Measurements from ENCODE around the gene MAIP1.
A peak's percentile ranks its signal among the peaks of the same experiment; 100 is the strongest.
"Not testable (repeated sequence)": the region's sequence is repeated elsewhere in the genome, so short reads cannot be mapped to it uniquely, and the experiment has no call there.

MAIP1 gene, protein sequence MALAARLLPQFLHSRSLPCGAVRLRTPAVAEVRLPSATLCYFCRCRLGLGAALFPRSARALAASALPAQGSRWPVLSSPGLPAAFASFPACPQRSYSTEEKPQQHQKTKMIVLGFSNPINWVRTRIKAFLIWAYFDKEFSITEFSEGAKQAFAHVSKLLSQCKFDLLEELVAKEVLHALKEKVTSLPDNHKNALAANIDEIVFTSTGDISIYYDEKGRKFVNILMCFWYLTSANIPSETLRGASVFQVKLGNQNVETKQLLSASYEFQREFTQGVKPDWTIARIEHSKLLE

DNA sequence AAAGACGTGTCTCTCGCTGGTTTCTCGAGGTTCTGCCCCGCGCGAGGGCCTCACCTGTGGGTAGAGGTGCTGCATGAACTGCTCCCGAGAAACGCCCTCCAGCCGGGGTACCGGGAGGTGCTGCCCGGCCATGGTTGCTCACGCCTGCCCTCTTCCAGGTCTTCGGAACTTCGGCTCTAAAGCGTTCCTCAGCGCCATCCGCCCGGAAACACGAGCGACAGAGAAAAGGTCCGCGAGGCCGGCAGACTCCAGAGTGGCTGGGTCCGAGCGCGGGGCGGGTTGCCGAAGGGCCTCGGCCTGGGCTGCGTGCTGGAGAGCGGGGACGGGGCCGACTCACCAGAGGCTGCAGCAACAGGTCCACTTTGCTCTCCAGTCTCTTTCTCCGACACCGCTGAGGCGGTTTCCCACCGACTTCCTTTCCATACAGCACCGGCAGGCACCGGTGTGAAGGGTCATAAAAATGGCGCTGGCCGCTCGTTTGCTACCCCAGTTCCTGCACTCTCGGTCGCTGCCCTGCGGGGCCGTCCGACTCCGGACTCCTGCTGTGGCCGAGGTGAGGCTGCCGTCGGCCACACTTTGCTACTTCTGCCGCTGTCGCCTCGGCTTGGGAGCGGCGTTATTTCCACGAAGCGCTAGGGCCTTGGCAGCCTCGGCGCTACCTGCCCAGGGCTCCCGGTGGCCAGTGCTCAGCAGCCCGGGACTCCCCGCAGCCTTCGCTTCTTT lies at the start of gene MAIP1, which contains the start of gene TYW5:
TSS of gene MAIP1 (plus strand) at position 244 of the 723 bp plus-strand sequence. CDS start at position 461, 217 bp downstream.
TSS of gene TYW5 (minus strand) at position 153 of the 723 bp plus-strand sequence. CDS start at position 132, 21 bp downstream.
- DNase-seq, result peak; percentile 85

DNA sequence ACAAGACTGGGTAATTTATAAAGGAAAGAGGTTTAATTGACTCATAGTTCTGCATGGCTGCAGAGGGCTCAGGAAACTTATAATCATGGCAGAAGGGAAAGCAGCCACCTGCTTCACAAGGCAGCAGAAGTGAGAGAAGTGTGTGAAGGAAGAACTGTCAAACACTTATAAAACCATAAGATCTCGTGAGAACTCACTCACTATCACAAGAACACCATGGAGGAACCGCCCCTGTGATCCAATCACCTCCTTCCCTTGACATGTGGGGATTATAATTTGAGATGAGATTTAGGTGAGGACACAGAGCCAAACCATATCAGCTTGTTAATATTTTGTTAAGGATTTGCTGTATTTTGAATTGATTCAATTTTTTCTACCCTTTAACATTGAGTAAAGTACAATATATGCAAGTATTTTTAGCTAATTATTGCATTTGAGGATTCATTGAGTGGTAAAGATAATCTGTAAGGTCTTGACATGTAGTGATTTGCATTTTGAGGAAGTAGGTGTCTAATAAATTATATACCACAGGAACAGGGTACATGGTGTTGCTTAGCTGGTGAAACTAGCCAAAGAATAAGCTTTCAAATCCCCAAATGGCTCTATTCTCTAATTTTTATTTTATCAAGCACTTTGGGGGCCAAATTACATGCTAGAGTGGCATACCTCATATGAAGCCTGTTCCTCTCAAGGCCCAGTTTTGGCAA lies 48.2 kb upstream of the MAIP1 start:
- no peak for DNase-seq

DNA sequence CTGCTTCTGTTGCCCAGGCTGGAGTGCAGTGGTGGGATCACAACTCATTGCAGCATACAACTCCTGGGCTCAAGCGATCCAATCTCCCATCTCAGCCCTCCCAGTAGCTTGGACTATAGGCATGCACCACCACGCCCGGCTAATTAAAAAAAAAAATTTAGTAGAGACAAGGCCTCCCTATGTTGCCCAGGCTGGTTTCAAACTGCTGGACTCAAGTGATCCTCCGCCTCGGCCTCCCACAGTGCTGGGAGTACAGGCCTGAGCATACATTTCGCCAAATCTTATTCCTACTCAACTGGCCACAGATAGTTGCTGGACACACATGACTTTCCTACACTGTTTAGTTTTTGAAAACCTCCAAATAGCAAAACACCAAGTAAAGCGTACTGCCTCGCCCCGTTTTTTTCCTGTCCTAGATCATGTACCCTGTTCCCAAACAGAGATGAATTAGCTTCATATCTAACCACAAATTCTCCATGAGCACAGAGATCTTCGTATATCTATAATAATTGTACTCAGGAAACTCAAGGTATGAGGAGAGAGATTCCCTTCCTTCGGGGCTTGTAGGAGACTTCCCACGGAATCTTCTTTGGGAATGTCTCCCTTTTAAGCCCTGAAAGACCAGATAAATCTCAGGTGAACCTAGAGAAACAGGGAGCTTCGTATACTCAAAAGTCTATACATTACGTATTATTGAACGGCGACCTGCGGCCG lies 44.9 kb upstream of the MAIP1 start:
- DNase-seq, result no peak

GRCh38 chr2:199911052-199911876 lies 44.1 kb upstream of the MAIP1 start, which contains the start of gene C2orf69:
TSS of gene C2orf69 (plus strand) at chr2:199911293. CDS start at chr2:199911439, 146 bp downstream.
- DNase-seq, result peak; percentile 91

DNA sequence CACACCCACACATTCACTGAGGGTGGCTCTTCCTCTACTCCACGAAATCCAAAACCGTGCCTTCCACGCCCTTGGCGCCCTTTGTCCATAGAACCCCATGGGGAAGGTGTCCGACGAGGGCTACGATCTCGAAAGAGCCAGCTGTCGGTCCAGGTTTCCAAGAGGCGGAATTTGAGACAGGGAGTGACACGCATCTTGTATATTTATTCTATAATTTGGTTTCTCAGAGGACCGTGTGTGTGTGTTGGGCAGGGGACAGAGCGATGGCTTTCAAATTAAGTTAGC lies 43.6 kb upstream of the MAIP1 start:
- DNase-seq, result no peak

DNA sequence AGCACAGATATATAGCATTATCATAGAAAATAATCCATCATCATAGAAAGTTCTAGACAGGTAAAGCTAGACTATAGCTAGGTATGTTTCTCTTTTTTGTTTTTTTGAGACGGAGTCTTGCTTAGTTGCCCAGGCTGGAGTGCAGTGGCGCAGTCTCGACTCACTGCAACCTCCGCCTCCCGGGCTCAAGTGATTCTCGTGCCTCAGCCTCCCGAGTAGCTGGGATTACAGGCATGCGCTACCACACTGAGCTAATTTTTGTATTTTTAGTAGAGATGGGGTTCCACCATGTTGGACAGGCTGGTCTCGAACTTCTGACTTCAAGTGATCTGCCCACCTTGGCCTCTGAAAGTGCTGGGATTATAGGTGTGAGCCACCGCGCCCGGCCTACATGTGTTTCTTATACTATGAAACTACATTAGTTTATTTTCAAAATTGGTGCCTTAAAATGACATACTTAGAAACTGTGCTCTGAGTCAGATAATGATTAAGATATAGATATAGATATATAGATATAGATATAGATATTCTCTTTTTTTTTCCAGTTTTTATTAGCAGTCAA lies 42.7 kb upstream of the MAIP1 start:
- DNase-seq, result not testable (repeated sequence)

DNA sequence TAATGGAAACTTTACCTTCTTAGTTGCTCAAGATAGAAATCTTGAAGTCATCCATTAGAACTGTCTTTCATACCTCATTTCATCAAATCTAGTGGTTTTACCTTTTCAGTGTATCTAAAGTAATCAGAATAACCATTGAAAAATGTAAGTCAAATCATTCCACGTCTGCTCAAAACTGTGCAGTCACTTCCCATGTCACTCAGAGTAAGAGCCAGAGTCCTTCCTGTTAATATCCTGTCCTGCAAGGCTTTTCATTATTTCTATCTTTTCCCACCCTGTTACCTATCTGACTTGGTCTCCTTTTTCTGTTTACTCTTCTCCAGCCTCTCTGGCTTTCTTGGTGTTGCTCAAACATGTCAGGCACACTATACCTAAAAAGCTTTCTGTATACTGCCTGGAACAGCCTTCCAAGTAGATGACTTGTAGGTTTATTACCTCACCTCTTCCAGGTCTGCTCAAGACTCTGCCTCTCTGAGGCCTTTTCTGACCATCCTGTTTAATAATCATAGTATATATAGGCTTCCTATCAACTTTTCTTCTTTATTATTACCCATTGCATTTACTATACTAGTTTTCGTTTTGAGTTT lies 40.9 kb upstream of the MAIP1 start:
- no peak for DNase-seq

DNA sequence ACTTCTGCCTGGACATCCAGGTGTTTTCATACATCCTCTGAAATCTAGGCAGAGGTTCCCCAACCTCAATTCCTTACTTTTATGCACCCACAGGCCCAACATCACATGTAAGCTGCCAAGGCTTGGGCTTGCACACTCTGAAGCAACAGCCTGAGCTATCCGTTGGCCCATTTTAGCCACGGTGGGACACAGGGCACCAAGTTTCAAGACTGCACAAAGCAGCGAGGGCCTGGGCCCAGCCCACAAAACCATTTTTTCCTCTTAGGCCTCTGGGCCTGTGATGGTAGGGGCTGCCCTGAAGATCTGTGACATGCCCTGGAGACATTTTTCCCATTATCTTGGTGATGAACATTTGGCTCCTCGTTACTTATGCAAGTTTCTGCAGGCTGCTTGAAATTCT lies 38.4 kb upstream of the MAIP1 start:
- DNase-seq, result no peak

- no peak for DNase-seq
Observed at GRCh38 chr2:199922856-199923255, 32.5 kb upstream of the MAIP1 start.

DNA sequence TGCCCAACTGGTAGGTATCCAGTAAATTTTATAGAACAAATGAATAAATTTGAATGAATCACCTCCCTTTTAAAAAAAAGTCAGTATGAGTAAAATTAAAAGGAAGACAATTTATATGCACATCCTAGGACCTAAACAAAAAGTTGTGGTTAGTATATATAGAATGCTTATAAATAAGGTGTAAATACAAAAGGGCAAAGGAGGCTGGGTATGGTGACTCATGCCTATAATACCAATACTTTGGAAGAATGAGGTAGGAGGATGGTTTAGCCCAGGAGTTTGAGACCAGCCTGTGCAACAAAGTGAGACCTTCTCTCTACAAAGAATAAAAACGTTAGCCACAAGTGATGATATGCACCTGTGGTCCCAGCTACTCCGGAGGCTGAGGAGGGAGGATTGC lies 31.5 kb upstream of the MAIP1 start:
- no peak for DNase-seq

- no peak for DNase-seq
Observed at GRCh38 chr2:199926806-199927205, 28.6 kb upstream of the MAIP1 start.

GRCh38 chr2:199928226-199928625 lies 27.2 kb upstream of the MAIP1 start:
- no peak for DNase-seq

DNA sequence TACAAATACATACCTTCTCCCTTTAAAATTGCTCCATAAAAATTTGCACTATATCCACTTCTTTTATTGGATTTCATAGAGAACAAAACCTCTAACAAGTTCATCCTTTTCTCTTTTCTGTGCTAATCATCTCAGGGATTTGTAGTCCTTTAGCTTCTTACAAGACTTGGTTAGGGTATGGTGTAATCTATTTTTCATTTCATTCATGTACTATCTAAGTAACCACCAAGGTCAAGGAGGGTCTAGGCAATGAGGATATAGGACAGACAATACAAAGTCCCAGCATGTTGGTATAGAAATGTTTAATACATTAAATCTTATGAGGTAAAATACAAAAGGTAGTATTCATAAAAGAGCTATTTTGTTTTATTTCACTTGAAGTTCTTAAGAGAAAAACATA lies 26.8 kb upstream of the MAIP1 start:
- DNase-seq, result no peak

GRCh38 chr2:199929262-199929661 lies 26.1 kb upstream of the MAIP1 start:
- no peak for DNase-seq

- no peak for DNase-seq
Observed at GRCh38 chr2:199932312-199932855, 23.0 kb upstream of the MAIP1 start.

- no peak for DNase-seq
Observed at GRCh38 chr2:199933466-199933865, 21.9 kb upstream of the MAIP1 start.

DNA sequence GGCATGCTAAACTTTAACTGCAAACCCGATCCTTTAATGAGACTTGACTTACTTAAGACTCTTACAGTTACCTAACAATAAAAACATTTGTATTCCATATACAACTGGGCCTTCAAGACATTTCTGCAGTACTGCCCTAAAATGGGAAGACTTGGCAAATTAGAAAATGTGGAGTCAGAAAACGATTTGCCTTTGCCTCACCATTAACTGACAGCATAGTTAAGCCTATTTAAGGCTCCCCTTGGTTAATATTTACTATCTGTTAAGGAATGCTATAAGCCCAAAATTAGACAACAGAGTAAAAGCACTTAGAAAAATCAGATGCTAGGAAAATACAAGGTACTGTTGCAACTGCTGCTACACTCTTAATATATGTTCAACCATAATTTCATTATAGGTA lies 18.8 kb upstream of the MAIP1 start:
- DNase-seq, result no peak

GRCh38 chr2:199940373-199940772 lies 15.0 kb upstream of the MAIP1 start:
- DNase-seq, result no peak

- DNase-seq, result no peak
Observed at GRCh38 chr2:199943373-199943772, 12.0 kb upstream of the MAIP1 start.

- no peak for DNase-seq
Observed at GRCh38 chr2:199946196-199946595, 9.2 kb upstream of the MAIP1 start.

DNA sequence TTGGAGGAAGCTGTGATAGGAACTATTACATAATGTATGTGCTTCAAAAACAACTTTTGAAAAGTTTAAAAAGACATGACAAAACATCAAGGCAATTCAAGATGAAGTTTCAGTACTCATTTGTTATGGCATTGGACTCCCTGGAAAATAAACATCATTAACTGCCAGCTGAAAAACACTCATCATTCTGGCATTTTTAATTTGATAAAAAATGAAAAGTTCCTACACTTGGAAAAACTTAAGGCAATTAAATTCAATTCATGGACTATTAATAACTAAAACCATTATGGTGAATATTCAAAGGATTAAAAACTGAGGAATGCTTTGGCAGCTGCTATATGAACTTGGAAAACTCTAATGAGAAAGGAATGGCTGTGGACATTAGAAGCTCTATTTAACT lies 8.5 kb upstream of the MAIP1 start:
- DNase-seq, result no peak
